Measurements from ENCODE around the gene DHRSX.

- TF ChIP-seq CTCF (IDR thresholded peaks at IDR 0.05; ENCODE audit: low read depth, low read length) (no peak), POLR2A (IDR thresholded peaks at IDR 0.05; ENCODE audit: extremely low read depth, insufficient read length) (no peak), MAX (IDR thresholded peaks at IDR 0.05; ENCODE audit: low read depth, low read length) (no peak), MYC (IDR thresholded peaks at IDR 0.05; ENCODE audit: low read depth, low read length) (no peak)
These were observed 315.3 kb downstream of the DHRSX start for GRCh38 chrX:2185341-2186082.

Data from NB4 (cell line).